ENCODE measurements around the gene SELENOP.

SELENOP gene

DNA sequence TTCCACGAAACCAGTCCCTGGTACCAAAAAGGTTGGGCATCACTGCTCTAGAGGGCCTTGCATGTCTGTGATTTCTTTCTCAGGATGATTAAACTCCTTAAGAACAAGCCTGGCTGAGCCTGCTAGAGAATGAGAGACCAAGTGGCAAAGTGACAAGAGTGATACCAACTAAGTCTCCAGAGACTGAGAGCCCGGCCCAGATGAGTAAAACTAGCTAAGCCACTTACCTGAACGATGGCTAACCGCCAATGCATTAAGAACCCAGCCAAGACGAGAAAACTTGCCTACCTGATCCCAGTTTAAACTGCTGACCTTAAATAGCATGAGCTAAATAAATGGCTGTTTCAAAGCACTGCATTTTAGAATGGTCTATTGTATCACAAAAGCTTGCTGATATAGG, 60.6 kb downstream of the SELENOP start:
- no peak for DNase-seq (ENCODE audit: extremely low read depth, low read depth)
- TF ChIP-seq, protein P1, sequence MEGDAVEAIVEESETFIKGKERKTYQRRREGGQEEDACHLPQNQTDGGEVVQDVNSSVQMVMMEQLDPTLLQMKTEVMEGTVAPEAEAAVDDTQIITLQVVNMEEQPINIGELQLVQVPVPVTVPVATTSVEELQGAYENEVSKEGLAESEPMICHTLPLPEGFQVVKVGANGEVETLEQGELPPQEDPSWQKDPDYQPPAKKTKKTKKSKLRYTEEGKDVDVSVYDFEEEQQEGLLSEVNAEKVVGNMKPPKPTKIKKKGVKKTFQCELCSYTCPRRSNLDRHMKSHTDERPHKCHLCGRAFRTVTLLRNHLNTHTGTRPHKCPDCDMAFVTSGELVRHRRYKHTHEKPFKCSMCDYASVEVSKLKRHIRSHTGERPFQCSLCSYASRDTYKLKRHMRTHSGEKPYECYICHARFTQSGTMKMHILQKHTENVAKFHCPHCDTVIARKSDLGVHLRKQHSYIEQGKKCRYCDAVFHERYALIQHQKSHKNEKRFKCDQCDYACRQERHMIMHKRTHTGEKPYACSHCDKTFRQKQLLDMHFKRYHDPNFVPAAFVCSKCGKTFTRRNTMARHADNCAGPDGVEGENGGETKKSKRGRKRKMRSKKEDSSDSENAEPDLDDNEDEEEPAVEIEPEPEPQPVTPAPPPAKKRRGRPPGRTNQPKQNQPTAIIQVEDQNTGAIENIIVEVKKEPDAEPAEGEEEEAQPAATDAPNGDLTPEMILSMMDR (IDR thresholded peaks at IDR 0.05; ENCODE audit: low read depth, low read length): no peak

DNA sequence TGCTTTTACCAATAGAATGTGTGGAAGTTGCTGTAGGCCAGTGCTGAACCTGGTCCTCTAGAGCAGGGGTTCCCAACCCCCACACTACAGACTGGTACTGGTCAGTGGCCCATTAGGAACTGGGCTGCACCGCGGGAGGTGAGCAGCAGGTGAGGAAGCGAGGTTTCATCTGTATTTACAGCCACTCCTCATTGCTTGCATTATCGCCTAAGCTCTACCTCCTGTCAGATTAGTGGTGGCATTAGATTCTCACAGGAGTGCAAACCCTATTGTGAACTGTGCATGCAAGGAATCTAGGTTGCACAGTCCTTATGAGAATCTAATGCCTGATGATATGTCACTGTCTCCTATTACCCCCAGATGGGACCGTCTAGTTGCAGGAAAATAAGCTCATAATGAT, 61.2 kb downstream of the SELENOP start:
- TF ChIP-seq, protein P1 (IDR thresholded peaks at IDR 0.05; ENCODE audit: low read depth, low read length): no peak
- no peak for DNase-seq (ENCODE audit: extremely low read depth, low read depth)
